ENCODE measurements around the gene TMBIM6.
"Not testable (repeated sequence)": the region's sequence is repeated elsewhere in the genome, so short reads cannot be mapped to it uniquely, and the experiment has no call there.

DNA sequence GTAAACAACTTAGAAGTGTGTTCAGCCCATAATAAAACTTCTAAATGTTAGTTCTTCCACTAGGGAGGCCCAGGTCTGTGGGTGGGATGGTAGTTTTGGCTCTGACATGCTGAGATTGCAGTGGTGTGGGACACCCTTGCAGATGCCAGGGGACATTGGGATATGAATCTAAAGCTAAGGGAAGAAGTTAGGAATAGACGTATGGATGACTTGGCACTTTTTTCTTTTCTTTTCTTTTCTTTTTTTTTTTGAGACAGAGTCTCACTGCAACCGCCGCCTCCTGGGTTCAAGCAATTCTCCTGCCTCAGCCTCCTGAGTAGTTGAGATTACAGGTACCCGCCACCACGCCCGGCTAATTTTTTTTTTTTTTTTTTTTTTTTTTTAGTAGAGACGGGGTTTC is 31.7 kb downstream of the TMBIM6 start:
- TF ChIP-seq, protein P1, sequence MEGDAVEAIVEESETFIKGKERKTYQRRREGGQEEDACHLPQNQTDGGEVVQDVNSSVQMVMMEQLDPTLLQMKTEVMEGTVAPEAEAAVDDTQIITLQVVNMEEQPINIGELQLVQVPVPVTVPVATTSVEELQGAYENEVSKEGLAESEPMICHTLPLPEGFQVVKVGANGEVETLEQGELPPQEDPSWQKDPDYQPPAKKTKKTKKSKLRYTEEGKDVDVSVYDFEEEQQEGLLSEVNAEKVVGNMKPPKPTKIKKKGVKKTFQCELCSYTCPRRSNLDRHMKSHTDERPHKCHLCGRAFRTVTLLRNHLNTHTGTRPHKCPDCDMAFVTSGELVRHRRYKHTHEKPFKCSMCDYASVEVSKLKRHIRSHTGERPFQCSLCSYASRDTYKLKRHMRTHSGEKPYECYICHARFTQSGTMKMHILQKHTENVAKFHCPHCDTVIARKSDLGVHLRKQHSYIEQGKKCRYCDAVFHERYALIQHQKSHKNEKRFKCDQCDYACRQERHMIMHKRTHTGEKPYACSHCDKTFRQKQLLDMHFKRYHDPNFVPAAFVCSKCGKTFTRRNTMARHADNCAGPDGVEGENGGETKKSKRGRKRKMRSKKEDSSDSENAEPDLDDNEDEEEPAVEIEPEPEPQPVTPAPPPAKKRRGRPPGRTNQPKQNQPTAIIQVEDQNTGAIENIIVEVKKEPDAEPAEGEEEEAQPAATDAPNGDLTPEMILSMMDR (conservative IDR thresholded peaks at IDR 0.05), result not testable (repeated sequence)
- not testable (repeated sequence) for TF ChIP-seq ZFX (IDR thresholded peaks at IDR 0.05)

Measured in C4-2B (cell line).